ENCODE data around the gene HIPK1.

Gene HIPK1

DNA sequence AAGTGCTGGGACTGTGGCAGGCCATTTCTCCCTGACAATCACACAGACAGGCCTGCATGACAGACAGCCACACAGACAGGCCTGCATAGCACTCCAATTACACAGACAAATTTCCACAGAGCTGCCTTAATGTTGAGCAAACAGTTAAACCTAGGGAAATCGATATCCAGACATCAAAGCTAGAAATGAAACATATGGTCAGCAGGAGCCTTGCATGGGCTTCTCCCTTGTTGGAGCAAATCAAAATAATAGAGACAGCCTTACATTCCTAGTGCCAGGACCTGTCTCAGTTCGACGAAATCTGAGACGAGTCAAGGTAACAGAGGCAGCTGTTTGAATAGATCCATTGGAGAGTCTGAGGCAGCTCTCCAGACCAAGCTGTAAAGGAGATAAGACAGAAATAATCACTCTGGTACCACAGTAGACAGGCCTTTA is 92.6 kb downstream of the HIPK1 start:
- no peak for DNase-seq

DNA sequence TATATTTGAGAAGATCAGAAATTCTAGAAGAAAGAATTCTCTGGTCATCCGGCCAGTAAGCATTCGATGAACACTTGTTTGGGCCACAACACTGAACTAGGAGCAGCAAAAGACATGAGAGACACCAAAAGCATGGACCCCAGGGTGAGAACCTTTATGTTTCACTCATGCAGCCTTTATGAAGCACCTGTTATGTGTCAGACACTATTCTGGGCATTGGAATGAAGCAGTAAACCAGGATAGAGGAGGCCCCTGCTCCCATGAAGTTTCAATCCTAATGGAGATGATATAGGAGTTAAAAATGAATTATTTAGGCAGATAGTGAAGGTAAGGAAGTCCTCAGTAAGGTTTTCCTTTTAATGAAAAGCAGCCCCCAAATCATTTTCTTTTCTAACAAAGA is 93.8 kb downstream of the HIPK1 start:
- no peak for DNase-seq

DNA sequence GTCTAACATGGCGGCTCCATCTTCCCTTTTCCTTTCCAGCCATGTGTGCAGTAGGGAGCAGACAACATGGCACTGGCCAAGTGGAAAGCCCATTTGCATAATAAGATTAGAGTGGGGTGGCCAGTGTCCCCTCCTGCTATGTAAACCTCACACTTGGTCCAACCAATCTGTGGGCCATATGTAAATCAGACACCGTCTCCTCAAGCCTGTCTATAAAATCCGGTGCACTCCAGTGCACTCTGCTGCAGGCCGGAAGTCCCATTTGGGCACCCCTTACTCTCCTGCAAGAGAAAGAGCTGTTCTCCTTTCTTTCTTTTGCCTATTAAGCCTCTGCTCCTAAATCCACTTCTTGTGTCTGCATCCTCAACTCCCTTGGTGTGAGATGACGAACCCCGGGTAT is 94.3 kb downstream of the HIPK1 start:
- DNase-seq: no peak

DNA sequence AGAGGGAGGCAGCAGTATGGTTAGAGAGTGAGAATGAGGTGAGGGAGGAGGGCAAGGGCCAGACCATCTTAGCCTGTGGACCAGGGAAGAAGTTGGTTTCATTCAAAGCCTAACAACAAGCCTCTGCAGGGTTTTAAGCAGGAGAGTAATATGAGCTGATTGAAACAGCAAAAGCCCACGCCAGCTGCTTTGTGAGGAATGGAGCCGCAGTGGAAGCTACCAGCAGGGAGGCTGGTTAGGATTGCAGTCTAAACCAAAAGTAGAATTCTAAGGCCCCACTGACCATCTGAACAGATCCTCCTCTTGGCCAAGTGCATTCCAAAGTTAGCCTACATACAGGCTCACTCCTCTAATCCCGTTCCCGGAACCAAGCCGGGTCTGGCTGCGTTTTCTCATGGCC is 94.9 kb downstream of the HIPK1 start:
- DNase-seq: no peak

DNA sequence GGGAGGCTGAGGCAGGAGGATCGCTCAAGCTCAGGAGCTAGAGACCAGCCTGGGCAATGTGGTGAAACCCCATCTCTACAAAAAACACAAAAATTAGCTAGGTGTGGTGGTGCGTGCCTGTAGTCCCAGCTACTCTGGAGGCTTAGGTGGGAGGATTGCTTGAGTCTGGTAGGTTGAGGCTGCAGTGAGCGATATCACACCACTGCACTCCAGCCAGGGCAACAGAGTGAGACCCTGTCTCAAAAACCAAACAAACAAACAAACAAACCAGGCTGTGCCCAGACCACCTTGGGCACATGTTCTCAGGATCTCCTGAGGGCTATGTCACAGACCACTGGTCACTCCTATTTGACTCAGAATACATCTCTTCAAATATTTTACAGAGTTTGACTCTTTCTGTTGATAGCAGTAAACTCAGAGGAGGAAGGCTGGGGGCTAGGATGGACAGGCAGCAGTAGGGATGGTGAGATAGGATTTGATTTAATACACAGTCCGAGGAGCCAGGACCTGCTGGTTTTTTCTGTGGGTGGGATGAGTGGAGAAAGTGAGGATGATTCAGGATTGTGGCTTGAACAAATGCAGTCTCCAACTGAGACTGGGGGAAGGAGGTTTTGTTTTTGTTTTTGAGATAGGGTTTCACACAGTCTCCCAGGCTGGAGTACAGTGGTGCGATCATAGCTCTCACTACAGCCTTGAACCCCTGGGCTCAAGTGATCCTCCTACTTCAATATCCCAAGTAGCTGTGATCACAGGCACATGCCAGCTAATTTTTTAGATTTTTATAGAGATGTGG is 96.7 kb downstream of the HIPK1 start:
- DNase-seq: no peak

DNA sequence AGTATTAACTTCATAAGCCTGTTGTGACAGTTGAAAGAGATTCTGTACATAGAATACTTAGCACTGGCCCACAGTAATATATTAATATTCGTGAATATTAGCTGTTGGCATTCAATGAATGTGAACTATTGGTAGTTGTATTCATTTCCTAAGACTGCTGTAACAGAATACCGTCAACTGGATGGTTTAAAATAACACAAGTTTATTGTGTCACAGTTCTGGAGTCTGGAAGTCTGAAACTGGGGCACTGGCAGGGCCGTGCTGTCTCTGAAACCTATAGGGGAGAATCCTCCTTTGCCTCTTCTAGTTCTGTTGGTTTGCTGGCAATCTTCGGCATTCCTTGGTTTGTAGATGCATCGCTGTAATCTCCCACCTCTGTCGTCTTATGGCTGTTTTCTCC is 97.7 kb downstream of the HIPK1 start:
- DNase-seq: no peak

Measured in inflammatory macrophage treated with lipopolysaccharide for 1 hour (primary cell).